Gastrocnemius medialis (tissue), 4 donors: Measurements from ENCODE around the gene CIDEB.

Experiments
- POLR2A ChIP-seq, 2 donors: fragments of 450-650 bp; IDR thresholded peaks; one replicate each; pipeline ENCODE4 v1.6.1; 2017; ENCODE audit warnings: antibody characterized with exemption in 2 of 2, mild to moderate bottlenecking in 2 of 2, moderate library complexity in 2 of 2
- TF ChIP-seq, protein P1 (sequence below), 5 experiments: fragments of 450-650 bp in 3 of 5; fragments of 200-600 bp in 2 of 5; sonication (generic) in 2 of 5; IDR thresholded peaks in 4 of 5; conservative IDR thresholded peaks in 1 of 5; 1 replicate in 4 of 5; 2 replicates in 1 of 5; pipeline ENCODE4 v1.5.1; 2016 to 2019; ENCODE audit warnings: antibody characterized with exemption in 5 of 5, mild to moderate bottlenecking in 3 of 5, moderate library complexity in 3 of 5

DNA sequence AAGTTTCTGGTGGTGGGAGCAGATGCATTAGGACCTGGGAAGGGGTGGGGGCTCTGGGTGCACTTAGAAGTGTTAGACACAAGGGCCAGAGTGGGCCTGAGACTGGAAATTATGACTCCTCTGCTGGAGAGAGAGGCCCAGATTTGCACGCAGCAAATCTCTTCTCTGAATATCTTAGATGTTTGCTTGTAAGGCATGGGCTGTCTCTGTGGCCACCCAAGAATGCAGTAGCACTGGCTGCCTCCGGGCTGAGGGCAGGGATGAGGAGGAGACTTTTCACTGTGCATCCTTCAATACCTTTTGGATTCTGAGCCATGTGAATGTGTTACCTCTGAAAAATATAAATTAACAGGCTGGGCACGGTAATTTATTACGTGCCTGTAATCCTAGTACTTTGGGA is 22.4 kb downstream of the CIDEB start:
- TF ChIP-seq, protein P1, sequence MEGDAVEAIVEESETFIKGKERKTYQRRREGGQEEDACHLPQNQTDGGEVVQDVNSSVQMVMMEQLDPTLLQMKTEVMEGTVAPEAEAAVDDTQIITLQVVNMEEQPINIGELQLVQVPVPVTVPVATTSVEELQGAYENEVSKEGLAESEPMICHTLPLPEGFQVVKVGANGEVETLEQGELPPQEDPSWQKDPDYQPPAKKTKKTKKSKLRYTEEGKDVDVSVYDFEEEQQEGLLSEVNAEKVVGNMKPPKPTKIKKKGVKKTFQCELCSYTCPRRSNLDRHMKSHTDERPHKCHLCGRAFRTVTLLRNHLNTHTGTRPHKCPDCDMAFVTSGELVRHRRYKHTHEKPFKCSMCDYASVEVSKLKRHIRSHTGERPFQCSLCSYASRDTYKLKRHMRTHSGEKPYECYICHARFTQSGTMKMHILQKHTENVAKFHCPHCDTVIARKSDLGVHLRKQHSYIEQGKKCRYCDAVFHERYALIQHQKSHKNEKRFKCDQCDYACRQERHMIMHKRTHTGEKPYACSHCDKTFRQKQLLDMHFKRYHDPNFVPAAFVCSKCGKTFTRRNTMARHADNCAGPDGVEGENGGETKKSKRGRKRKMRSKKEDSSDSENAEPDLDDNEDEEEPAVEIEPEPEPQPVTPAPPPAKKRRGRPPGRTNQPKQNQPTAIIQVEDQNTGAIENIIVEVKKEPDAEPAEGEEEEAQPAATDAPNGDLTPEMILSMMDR (IDR thresholded peaks at IDR 0.05 in 4 of 5, conservative IDR thresholded peaks at IDR 0.05 in 1 of 5): no peak
- no peak for TF ChIP-seq POLR2A (IDR thresholded peaks at IDR 0.05)
